GM13976 (cell line): ENCODE measurements around the gene RSU1.

Source experiments
- DNase-seq: peaks from one replicate; pipeline ENCODE4 v3.0.0; 2012; ENCODE audit warnings: low spot score
- in situ Hi-C: fragments of 300-500 bp; cut with MboI; formaldehyde crosslinking; loops from one replicate; pipeline ENCODE4 v1.12.0; 2022; ENCODE audit warnings: low sequenced_read_pairs, mixed read lengths, inconsistent platforms; ENCODE audit not compliant: unreplicated experiment
- TF ChIP-seq, protein P1 (sequence below): IDR thresholded peaks from 2 replicates; pipeline ENCODE4 v1.5.1; 2012; ENCODE audit warnings: borderline replicate concordance, mild to moderate bottlenecking; ENCODE audit not compliant: insufficient read depth; ENCODE audit errors: extremely low read depth, missing control alignments, control extremely low read depth

The RSU1 gene

DNA sequence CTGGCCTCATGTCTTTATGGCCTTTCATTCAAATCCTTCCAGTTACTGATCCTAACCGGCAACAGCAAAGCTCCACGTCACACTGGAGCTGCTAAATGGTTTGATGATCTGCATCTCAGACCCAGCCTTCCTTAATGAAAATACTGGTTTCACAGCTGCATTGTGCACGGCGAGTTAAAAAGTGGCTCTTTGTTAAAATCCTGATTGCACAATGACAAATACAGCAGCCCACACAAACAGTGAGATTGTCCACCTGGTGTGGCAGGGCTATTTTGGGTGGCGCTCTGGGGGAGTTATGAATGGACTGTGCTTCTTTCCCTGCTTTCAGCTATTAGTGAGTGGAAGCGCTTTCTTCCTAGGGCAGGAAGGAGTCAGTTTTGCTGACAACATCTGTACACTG, 232.1 kb downstream of the RSU1 start:
- no peak for DNase-seq
- in situ Hi-C loops = no loop called here
- TF ChIP-seq, protein P1, sequence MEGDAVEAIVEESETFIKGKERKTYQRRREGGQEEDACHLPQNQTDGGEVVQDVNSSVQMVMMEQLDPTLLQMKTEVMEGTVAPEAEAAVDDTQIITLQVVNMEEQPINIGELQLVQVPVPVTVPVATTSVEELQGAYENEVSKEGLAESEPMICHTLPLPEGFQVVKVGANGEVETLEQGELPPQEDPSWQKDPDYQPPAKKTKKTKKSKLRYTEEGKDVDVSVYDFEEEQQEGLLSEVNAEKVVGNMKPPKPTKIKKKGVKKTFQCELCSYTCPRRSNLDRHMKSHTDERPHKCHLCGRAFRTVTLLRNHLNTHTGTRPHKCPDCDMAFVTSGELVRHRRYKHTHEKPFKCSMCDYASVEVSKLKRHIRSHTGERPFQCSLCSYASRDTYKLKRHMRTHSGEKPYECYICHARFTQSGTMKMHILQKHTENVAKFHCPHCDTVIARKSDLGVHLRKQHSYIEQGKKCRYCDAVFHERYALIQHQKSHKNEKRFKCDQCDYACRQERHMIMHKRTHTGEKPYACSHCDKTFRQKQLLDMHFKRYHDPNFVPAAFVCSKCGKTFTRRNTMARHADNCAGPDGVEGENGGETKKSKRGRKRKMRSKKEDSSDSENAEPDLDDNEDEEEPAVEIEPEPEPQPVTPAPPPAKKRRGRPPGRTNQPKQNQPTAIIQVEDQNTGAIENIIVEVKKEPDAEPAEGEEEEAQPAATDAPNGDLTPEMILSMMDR = no peak

DNA sequence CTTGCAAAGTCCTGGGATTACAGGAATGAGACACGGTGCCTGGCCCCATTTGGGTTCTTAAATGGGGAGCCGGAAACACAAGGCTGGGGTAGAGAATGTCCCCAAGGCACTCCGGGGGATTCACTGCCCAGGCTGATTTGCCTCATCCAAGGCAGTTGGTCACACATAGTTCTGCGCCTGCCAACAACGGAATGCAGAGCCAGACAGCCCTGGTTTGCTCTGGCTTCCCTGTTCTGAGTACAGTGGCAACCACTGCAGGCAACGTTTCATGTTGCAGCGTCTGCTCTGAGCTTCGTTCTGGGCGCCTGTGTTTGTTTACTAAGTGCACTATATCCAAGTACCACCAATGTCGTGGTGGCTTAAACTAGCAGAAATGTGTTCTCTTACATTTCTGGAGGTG, 233.8 kb downstream of the RSU1 start:
- in situ Hi-C loops = no loop called here
- no peak for DNase-seq
- TF ChIP-seq, protein P1 = no peak

DNA sequence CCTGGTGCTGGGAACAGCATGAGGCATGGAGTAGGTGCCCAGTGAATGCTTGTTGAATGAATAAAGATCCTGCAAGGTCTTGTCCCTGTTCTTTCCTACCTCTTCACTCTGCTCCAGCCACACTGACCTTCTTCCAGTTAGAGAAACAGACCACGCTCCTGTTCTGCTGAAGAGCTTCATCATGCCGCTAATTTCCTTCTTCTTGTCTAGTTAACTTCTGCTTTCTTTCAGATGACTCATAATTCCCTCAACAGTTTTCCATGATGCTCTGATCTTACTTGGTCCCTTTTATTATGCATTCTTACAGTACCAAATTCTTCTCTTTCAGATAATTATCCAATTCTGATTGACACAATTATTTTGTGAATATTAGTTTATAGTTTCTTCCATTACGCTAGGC, 236.0 kb downstream of the RSU1 start:
- TF ChIP-seq, protein P1 = no peak
- no peak for DNase-seq
- in situ Hi-C loops = no loop called here

DNA sequence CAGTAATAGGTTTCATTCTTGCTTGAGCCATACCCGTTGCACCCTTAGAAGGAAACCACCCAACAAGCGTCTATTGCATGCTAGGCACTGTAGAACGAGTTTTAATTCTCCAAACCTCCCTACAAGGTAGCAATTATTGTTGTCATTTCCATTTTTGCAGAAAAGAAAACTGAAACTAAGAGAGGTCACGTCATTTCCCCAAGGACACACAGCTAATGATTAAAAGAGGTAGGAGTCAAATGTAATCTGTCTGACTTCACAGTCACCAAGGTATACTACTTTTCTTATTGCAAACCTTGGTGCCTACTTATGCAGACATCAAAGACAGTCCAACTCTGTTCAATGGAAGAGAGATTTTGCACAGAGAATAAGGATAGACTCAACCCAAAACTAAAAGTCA, 246.5 kb downstream of the RSU1 start:
- TF ChIP-seq, protein P1 = no peak
- in situ Hi-C loops = no loop called here
- peak; percentile 35 for DNase-seq

DNA sequence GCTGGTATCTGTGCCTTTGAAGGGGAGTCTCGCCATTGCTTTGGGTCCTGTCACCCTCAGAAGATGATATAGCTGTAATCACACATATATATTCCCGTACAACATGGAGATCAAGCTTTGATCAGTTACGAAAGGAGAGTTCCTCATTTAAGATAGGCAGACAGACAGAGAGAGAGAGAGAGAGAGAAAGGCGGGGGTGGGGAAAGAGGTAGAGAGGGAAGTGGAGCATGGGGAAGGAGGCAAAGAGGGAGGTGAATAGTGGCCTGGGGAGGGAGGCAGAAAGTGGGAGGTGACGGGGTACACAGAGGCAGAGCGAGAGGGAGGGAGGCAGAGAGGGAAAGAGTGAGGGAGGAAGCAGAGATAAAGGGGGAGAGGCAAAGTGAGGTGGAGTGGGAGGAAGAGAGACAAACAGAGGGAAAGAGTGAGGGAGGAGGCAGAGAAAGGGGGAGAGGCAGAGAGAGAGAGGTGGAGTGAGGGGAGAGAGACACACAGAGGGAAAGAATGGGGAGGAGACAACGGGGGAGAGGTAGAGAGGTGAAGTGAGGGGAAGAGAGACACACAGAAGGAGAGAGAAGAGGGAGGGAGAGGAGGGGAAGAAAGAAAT, 250.9 kb downstream of the RSU1 start:
- DNase-seq = no peak
- TF ChIP-seq, protein P1 = no peak
- in situ Hi-C loops = no loop called here

DNA sequence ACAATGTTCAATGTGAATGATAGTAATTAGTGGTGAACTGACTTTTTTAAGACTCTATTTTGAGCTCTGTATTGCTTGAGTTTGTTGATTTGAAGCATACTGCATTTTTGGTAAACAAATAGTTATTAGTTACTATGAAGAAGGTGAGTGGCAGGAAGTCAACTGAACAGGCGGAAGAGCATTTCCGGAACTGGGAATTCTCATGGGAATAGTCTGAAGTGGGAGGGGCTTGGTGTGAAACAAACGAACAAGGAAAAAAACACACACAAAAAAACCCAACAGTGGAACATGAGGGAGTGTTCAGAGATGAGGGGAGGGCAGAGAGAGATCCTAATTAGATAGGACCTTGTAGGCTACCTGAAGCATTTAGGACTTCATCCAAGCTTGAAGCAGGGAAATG, 251.6 kb downstream of the RSU1 start:
- in situ Hi-C loops = no loop called here
- no peak for DNase-seq
- TF ChIP-seq, protein P1 = no peak

DNA sequence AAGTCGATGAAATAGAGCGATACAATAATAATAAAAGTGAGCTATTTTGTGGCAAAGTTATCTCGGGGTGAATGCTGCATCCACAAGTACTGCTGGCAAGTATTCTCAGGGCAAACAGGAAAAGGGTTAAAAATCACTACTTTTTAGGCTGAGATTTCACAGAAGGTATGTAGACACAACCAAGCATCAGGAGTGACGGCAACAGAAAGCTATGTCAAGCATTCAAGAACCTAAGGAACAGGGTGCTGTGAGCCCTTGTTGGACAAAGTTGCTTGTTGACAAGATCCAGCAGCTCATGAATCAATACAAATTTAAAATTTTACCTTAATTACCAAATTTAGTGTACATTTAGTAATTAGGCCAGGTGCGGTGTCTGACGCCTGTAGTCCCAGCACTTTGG, 254.3 kb downstream of the RSU1 start:
- no peak for DNase-seq
- in situ Hi-C loops = no loop called here
- TF ChIP-seq, protein P1 = no peak
